ENCODE measurements around the gene PIK3R4. TPM values are rescaled to one million over a fixed set of nuclear protein-coding genes. Genes with fewer than 3 reads are reported as not detected.

PIK3R4 gene
- total and polyA plus RNA-seq, 3 donors (not counting 1 experiment from before 2014, with no cell fraction given), result 19.1 to 53.7 (median 31.5) TPM

Other genes starting within 250 kb of the PIK3R4 start
- gene COL6A6, start 229.7 kb downstream of the PIK3R4 start, total RNA-seq, result not detected
- gene COL6A6, start 229.7 kb downstream of the PIK3R4 start, polyA plus RNA-seq, result not detected
- gene ATP2C1, start 147.3 kb upstream of the PIK3R4 start, total RNA-seq, result 100 to 1,000 TPM; 111 to 116 TPM
- 72.5 TPM for gene ATP2C1, start 147.3 kb upstream of the PIK3R4 start, polyA plus RNA-seq

Measured in mammary epithelial cell (primary cell).